ENCODE data around the gene BCL6.
A peak's percentile ranks its signal among the peaks of the same experiment; 100 is the strongest.
"Not testable (repeated sequence)": the region's sequence is repeated elsewhere in the genome, so short reads cannot be mapped to it uniquely, and the experiment has no call there.

The BCL6 gene

DNA sequence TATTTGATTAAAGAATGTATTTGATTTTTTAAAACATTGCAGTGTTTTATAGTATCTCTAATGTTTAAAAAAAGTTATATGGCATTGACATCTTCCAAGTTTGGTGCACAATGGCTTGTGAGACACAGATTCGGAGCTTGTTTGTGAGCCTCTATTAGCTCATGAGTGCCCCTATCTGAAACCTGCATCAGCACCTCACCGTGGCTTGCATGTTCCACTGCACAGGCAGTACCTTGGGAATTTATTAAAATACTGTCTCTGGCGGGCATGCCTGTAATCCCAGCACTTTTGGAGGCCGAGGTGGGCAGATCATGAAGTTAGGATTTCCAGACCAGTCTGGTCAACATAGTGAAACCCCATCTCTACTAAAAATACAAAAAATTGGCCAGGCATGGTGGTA is 36.1 kb downstream of the BCL6 start:
- no peak for DNase-seq

- no peak for DNase-seq
Measured at GRCh38 chr3:187708696-187709095, 36.6 kb downstream of the BCL6 start.

DNA sequence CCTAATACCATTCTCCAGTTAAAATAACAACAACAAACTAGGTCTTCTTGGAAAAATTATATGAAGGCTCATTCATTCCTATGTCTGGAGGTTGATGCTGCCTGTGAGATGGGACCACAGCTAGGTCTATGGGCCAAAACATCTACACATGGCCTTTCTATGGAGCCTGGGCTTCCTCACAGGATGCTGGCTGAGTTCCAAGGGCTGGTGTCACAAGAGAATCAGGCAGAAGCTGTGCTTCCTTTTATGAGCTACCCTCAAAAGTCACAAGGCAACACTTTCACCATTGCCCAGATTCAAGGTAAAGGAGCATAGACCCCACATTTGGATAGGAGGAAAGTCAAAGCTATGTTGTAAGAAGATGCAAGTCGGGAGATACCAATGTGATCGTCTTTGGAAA is 38.3 kb downstream of the BCL6 start:
- no peak for DNase-seq

GRCh38 chr3:187705164-187705563 is 40.1 kb downstream of the BCL6 start:
- DNase-seq, result no peak

- DNase-seq, result no peak
Measured at GRCh38 chr3:187702507-187703033, 42.7 kb downstream of the BCL6 start, which contains the start of gene RTP2. TSS of gene RTP2 (minus strand) at chr3:187702557. CDS start at chr3:187702128, 429 bp downstream.

DNA sequence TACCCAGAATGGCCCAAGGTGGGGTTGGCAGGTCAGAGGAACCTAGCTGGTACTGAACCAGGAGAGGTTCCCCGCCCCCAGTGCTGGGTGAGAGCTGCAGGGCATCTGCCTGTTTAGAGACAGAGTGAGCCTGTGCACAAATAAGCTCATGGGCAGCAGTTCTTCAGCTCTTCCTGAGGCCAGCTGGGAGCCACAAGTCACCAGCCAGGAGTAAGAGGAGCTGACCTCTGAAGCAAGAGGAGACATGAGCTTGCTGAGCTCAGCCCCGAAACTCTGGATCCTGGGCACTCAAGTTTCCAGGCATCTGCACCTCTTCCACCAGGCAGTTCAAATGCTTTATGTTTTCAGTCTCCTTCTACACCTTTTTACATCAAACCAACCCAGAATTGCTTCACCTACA is 45.0 kb downstream of the BCL6 start:
- DNase-seq, result no peak

DNA sequence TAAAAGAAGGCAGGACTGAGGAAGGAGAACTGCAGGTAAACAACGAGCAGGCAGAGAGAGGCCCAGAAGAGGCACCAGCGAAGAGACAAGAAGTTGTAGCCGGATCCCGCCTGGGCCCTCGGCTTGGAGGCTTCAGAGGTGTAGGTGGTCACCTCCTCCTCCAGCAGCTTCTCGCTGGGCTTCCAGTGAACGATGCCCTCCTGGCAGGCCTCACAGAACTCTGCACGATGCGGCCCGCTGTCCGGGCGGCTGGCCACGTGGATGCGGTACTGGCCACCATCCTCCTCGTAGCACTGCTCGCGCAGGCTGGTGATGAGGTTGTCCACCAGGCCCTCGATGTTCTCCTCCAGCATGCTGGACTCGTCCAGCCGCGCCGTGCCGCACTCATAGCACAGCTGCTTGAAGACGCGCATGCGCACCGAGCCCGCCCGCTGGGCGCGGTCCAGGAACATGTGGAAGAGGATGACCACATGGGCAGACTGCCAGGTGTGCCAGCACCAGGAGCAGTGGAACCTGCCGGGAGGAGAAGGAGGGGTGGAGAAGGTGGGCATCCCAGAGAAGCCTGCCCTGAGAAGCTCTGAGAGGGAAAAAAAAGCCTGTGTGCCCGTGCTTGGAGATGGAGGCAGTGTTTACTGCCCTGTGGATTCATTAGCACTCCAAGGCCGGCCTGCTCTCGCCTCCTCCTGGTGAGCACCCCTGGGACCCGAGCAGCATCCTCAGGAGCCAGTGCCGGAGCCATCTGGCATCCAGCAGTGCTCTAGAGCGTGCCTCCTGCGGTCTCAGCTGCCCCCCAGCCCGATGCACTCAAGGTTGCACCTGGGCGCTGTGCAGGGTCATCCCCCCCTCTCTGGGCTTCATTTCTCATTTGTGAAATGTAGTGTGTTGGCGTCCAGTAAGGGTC is 46.5 kb downstream of the BCL6 start:
- DNase-seq, result no peak

- no peak for DNase-seq
Measured at GRCh38 chr3:187696021-187696420, 49.2 kb downstream of the BCL6 start.

- no peak for DNase-seq
Measured at GRCh38 chr3:187695449-187695848, 49.8 kb downstream of the BCL6 start.

GRCh38 chr3:187694801-187695200 is 50.5 kb downstream of the BCL6 start:
- no peak for DNase-seq

GRCh38 chr3:187693431-187693830 is 51.8 kb downstream of the BCL6 start:
- no peak for DNase-seq

DNA sequence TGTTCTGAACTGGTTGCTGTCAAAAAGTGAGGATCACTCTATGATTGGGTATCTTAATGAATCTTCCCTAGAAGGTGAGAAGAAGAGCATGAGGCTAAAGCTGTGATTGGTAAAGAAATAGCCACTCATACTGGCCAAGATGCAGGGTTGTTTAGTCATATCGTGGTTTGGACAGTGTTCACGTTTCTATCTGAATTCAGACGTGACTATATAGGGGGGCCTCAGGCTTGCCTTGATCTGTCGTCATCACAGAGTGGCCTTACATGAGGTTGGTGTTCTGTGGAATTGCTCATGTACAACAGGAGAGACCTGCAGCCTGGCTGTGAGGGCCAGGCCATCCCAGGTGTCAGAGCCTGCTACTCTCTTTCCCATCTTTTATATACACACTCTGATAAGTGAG is 55.3 kb downstream of the BCL6 start:
- DNase-seq, result no peak

DNA sequence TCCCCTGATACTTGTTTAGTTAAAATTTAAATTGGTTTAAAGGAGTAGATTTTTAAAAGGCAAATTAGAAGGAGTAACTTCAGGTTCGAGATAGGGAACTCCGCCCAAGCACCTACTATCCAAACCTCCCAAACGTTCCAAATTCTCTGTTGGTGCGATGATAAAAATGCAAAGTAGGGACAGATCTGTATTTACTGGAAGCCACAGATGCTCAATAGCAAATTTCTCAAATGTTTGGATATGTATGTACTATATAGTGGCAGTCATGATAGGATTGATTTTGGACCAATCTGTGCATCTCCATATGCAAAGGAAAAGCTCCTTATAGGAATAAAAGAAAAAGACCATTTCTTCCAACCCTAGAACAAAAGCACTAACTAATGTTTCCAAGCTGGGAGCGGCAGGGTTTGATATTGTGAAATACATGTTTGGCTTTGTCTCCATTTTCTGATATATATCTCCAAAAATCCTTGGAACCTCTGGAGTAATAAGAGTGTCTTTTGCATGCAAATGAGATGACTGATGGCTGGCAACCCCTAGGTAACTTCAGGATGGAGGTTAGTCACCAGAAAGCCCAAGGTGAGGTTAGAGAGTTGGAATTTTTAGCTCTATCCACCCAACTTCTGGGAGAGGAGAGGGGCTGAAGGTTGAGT is 58.5 kb downstream of the BCL6 start:
- DNase-seq, result no peak

DNA sequence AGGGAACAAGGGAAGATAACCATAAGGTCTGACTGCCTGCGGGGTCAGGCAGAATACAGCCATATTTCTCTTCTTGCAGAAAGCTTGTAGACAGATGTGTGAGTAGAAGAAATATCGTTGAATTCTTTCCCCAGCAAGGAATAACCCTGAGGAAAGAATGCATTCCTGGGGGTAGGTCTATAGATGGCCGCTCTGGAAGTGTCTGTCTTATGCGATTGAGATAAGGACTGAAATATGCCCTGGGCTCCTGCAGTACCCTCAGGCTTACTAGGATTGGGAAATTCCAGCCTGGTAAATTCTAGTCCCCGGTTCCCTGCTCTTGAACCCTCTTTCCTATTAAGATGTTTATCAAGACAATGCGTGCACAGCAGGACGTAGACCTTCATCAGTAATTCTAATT is 59.3 kb downstream of the BCL6 start:
- DNase-seq, result no peak

- no peak for DNase-seq
Measured at GRCh38 chr3:187684880-187685279, 60.4 kb downstream of the BCL6 start.

DNA sequence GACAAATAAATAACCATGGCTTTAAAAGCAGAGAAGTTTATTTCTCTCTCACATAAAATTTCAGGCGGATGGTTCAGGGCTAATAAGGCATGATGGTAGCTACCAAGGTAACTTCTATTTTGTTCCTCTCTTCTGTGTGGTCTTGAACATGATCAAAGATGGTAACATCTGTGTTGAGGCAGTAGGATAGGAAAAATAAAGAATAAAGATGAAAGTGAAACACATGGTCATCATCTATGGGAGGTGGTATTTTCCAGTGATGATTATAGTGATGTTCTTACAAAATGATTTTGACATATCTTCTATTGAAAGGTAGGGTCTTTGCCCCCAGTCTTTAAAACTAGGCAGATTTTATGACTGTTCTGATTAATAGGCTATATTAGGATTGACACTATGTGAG is 60.8 kb downstream of the BCL6 start:
- DNase-seq, result no peak

- not testable (repeated sequence) for DNase-seq
Measured at GRCh38 chr3:187681756-187682155, 63.5 kb downstream of the BCL6 start.

DNA sequence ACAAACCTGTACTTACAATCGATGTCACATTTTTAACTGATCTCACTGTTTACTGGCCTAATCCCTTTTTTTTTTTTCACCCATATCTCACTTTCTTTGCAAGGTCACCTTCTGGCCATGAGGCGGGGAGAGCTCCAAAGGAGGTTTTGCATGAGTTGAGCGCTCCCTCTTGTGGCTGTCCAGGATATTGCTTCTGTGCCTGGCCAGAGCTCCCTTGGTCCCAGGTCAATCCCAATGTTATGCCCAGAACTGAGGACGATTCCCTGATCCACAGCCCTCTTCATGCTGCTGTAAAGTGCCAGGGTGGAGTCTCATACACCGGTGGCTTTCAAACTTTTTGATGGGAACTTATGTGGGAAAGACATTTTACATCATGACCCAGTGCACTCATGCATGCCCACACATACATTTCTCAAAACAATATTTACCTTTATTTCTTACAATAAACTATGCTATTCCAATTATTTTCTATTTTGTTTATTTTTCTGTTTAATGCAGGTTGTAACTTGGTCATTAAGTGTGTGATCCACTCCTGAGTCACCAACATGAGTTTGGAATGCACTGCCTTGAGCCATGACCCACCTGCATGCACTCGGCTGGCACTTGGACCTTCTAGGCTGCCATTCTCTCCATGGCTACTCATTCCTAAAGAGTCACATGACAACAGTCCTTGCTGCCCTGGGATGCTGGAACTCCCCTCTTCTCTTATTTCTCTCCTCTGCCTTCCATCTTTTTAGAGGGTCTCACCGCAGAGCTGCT is 65.5 kb downstream of the BCL6 start:
- peak; percentile 86 for DNase-seq

- peak; percentile 50 for DNase-seq
Measured at GRCh38 chr3:187678726-187679268, 66.5 kb downstream of the BCL6 start.

DNA sequence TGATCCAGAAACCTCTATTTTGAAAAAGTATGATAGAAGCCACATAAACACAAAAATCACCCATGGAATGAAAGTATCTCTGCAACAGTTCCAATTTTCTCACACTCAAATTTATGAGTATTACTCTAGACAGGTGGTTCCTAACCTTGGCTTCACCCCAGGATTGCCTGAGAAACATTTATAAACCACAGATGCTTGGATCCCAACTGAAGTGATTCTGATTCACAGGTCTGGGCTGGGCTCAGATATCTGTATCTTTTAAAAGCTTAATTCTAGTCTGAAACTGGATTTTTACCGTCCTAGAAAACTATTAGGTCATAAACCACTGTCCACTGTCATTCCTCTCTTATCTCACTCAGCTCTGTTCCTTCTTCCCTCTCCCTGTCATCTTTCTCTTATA is 67.7 kb downstream of the BCL6 start:
- no peak for DNase-seq

DNA sequence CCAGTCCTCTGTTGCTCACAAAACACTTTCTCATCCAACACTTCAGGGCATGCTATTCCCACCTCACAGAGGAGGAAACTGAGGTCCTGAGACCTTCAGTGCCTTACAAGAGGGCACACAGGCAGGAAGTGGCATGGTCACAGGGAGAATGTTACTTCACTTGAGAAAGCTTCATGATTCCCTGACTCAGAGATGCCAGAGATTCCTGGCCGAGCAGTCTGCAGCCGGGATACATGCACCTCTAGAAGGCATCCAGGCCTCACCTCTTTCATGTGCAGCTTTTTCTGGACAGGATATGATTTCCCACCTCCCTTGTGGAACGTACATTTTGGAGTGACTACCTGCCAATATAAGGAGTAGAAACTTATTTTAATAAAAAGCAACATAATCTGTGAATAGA is 72.3 kb downstream of the BCL6 start:
- DNase-seq, result no peak

Data from stimulated activated CD8-positive, alpha-beta memory T cell treated with anti-CD3 and anti-CD28 coated beads, Interleukin-4, amount 100 ng/mL, for 48 hours (primary cell).